IMR-90 (cell line): ENCODE measurements around the gene HS6ST2. TPM values are rescaled to one million over a fixed set of nuclear protein-coding genes. Genes with fewer than 3 reads are reported as not detected.

ENCODE experiments used
- ATAC-seq: fragments of 200-7000 bp; cut with Tn5 transposase; 2 replicates; pipeline ENCODE4 v1.9.1; 2020; ENCODE audit warnings: low read depth, mild to moderate bottlenecking, moderate library complexity
- BruUV-seq: library from RNA; stranded (reverse); fragments of 400-500 nt; replicated peaks from 2 replicates; lab custom pipeline; 2021; lab: Mats Ljungman, UMichigan
- CTCF ChIA-PET: fragments of 300-600 bp; formaldehyde crosslinking; extraction: SDS; loops from one replicate; lab custom pipeline; 2021; ENCODE audit warnings: antibody characterized with exemption; lab: Yijun Ruan, JAX
- POLR2A ChIA-PET: fragments of 300-600 bp; sonication (Branson Sonifier 250); formaldehyde crosslinking; loops from one replicate; lab custom pipeline; 2022; ENCODE audit warnings: antibody characterized with exemption; ENCODE audit not compliant: unreplicated experiment; lab: Charles Lee
- DNase-seq: peaks from one replicate; pipeline ENCODE4 v3.0.0; 2013
- H2AFZ ChIP-seq: replicated peaks from 2 replicates; pipeline ENCODE3; 2013; ENCODE audit warnings: low read length, mild to moderate bottlenecking; ENCODE audit not compliant: poor library complexity
- H2AK5ac ChIP-seq: 2 replicates; pipeline ENCODE4 v1.6.1; 2013; ENCODE audit warnings: low read depth, low read length, inconsistent platforms
- H2AK9ac ChIP-seq: replicated peaks from 2 replicates; pipeline ENCODE3; 2013; ENCODE audit warnings: mild to moderate bottlenecking, low read depth, low read length, moderate library complexity; ENCODE audit not compliant: poor library complexity
- H2BK120ac ChIP-seq: 2 replicates; pipeline ENCODE4 v1.6.1; 2013; ENCODE audit warnings: low read depth, low read length, inconsistent platforms
- H2BK15ac ChIP-seq: 3 replicates; pipeline ENCODE4 v1.6.1; 2013; ENCODE audit warnings: low read depth, low read length, inconsistent platforms
- H2BK20ac ChIP-seq: 2 replicates; pipeline ENCODE4 v1.6.1; 2013; ENCODE audit warnings: low read depth, mild to moderate bottlenecking, inconsistent platforms, low read length, moderate library complexity
- H2BK5ac ChIP-seq: 2 replicates; pipeline ENCODE4 v1.6.1; 2013; ENCODE audit warnings: mild to moderate bottlenecking, low read depth, low read length, inconsistent platforms; ENCODE audit not compliant: poor library complexity, severe bottlenecking
- H3K14ac ChIP-seq: replicated peaks from 2 replicates; pipeline ENCODE4 v1.6.1; 2013; ENCODE audit warnings: low read depth, low read length, inconsistent platforms
- H3K18ac ChIP-seq: 2 replicates; pipeline ENCODE4 v1.6.1; 2013; ENCODE audit warnings: low read depth, low read length, control low read depth
- H3K23ac ChIP-seq: 2 replicates; pipeline ENCODE4 v1.6.1; 2013; ENCODE audit warnings: low read depth, low read length, inconsistent platforms
- H3K27ac ChIP-seq: 2 replicates; pipeline ENCODE4 v1.5.1; 2013; ENCODE audit warnings: mild to moderate bottlenecking, control low read depth, low read length; ENCODE audit not compliant: insufficient read depth
- H3K27me3 ChIP-seq: 2 replicates; pipeline ENCODE4 v1.6.1; 2013; ENCODE audit warnings: low read length; ENCODE audit not compliant: control insufficient read depth, insufficient read depth
- H3K36me3 ChIP-seq: 2 replicates; pipeline ENCODE4 v1.6.1; 2013; ENCODE audit warnings: low read length, mixed read lengths; ENCODE audit not compliant: control insufficient read depth, insufficient read depth
- H3K4ac ChIP-seq: 2 replicates; pipeline ENCODE4 v1.6.1; 2013; ENCODE audit warnings: low read depth, low read length, inconsistent platforms
- H3K4me1 ChIP-seq: 2 replicates; pipeline ENCODE4 v1.6.1; 2013; ENCODE audit warnings: low read length, mixed read lengths; ENCODE audit not compliant: control insufficient read depth, insufficient read depth
- H3K4me2 ChIP-seq: 2 replicates; pipeline ENCODE4 v1.6.1; 2013; ENCODE audit warnings: low read depth, mild to moderate bottlenecking, control low read depth, low read length, moderate library complexity
- H3K4me3 ChIP-seq: 2 replicates; pipeline ENCODE4 v1.5.1; 2013; ENCODE audit warnings: low read depth, mild to moderate bottlenecking, control low read depth, low read length, moderate library complexity; ENCODE audit not compliant: insufficient read depth
- H3K56ac ChIP-seq: 2 replicates; pipeline ENCODE4 v1.6.1; 2013; ENCODE audit warnings: low read length, inconsistent platforms; ENCODE audit not compliant: insufficient read depth; ENCODE audit errors: extremely low read depth
- H3K79me1 ChIP-seq, 2 experiments: 2 replicates each; pipeline ENCODE4 v1.6.1; 2013; ENCODE audit warnings: low read length in 2 of 2, inconsistent platforms in 1 of 2, low read depth in 1 of 2
- H3K9ac ChIP-seq: 2 replicates; pipeline ENCODE4 v1.6.1; 2013; ENCODE audit warnings: low read depth, low read length, control low read depth
- H3K9me1 ChIP-seq: 2 replicates; pipeline ENCODE4 v1.6.1; 2013; ENCODE audit warnings: low read length, inconsistent platforms; ENCODE audit not compliant: insufficient read depth
- H3K9me3 ChIP-seq: 2 replicates; pipeline ENCODE4 v1.6.1; 2013; ENCODE audit warnings: low read length; ENCODE audit not compliant: control insufficient read depth, insufficient read depth
- H4K20me1 ChIP-seq: 2 replicates; pipeline ENCODE4 v1.6.1; 2013; ENCODE audit warnings: low read length, inconsistent platforms; ENCODE audit not compliant: insufficient read depth
- H4K5ac ChIP-seq: 2 replicates; pipeline ENCODE4 v1.6.1; 2013; ENCODE audit warnings: mild to moderate bottlenecking, low read depth, low read length, control low read depth
- H4K8ac ChIP-seq, 2 experiments: 2 replicates each; pipeline ENCODE4 v1.6.1; 2013; ENCODE audit warnings: low read depth in 2 of 2, low read length in 2 of 2, control low read depth in 1 of 2, inconsistent platforms in 1 of 2
- H4K91ac ChIP-seq: 2 replicates; pipeline ENCODE4 v1.6.1; 2013; ENCODE audit warnings: low read depth, low read length, inconsistent platforms; ENCODE audit not compliant: insufficient read depth
- BHLHE40 ChIP-seq: fragments of 150-350 bp; IDR thresholded peaks from 2 replicates; pipeline ENCODE4 v1.6.1; 2016; ENCODE audit warnings: mild to moderate bottlenecking, low read depth, low read length
- CEBPB ChIP-seq: IDR thresholded peaks from 2 replicates; pipeline ENCODE4 v1.6.1; 2012; ENCODE audit warnings: low read depth, low read length, improper control_type of control experiment
- CHD1 ChIP-seq: IDR thresholded peaks from 2 replicates; pipeline ENCODE4 v1.6.1; 2012; ENCODE audit warnings: low read depth, low read length, improper control_type of control experiment
- FOS ChIP-seq: fragments of 150-350 bp; IDR thresholded peaks from 2 replicates; pipeline ENCODE4 v1.6.1; 2016; ENCODE audit warnings: low read depth, low read length
- MAFK ChIP-seq: IDR thresholded peaks from 2 replicates; pipeline ENCODE4 v1.6.1; 2012; ENCODE audit warnings: low read depth, low read length, improper control_type of control experiment
- MAZ ChIP-seq: IDR thresholded peaks from 2 replicates; pipeline ENCODE4 v1.6.1; 2012; ENCODE audit warnings: low read depth, mild to moderate bottlenecking, low read length, improper control_type of control experiment, moderate library complexity, borderline replicate concordance
- NFE2L2 ChIP-seq: fragments of 150-350 bp; IDR thresholded peaks from 2 replicates; pipeline ENCODE4 v1.6.1; 2016; ENCODE audit warnings: low read depth, mild to moderate bottlenecking, low read length
- RAD21 ChIP-seq: IDR thresholded peaks from 2 replicates; pipeline ENCODE4 v1.6.1; 2012; ENCODE audit warnings: low read length, improper control_type of control experiment
- RCOR1 ChIP-seq: IDR thresholded peaks from 2 replicates; pipeline ENCODE4 v1.6.1; 2012; ENCODE audit warnings: mild to moderate bottlenecking, low read length, improper control_type of control experiment; ENCODE audit not compliant: insufficient replicate concordance
- RFX5 ChIP-seq: IDR thresholded peaks from 2 replicates; pipeline ENCODE4 v1.8.0; 2012; ENCODE audit warnings: low read depth, mild to moderate bottlenecking, low read length, moderate library complexity
- SMC3 ChIP-seq: fragments of 150-350 bp; IDR thresholded peaks from 2 replicates; pipeline ENCODE4 v1.6.1; 2016; ENCODE audit warnings: low read depth, mild to moderate bottlenecking, antibody characterized with exemption, low read length, moderate library complexity
- WGBS, 2 experiments: methylation state at CpG; one replicate each; pipeline versions ENCODE4 v1.1.5 to v1.1.7; 2013; ENCODE audit warnings: missing lambda C conversion rate in 2 of 2; ENCODE audit not compliant: insufficient read length in 1 of 2; ENCODE audit errors: extremely low coverage in 2 of 2; 5-methylcytosine and 5-hydroxymethylcytosine counted together
- dilution Hi-C: fragments of 300-500 bp; cut with HindIII; formaldehyde crosslinking; loops from one replicate; pipeline ENCODE4 v1.14.3; 2018; ENCODE audit warnings: low sequenced_read_pairs; ENCODE audit not compliant: unreplicated experiment
- in situ Hi-C: fragments of 300-500 bp; cut with MboI; formaldehyde crosslinking; loops from 3 replicates; pipeline ENCODE4 v1.14.3; 2019; ENCODE audit warnings: low sequenced_read_pairs, inconsistent platforms, mixed read lengths
- intact Hi-C: fragments of 100-400 bp; cut with micrococcal nuclease; formaldehyde crosslinking; loops from 2 replicates; pipeline ENCODE4 v1.10.0; 2022
- polyA plus RNA-seq, 3 experiments: library from polyadenylated mRNA; depleted of rRNA; stranded (reverse); fragments of >200 nt; gene quantifications; 2 replicates each; pipeline ENCODE4 v1.2.3, GENCODE V29; 2012; ENCODE audit warnings: low replicate concordance in 1 of 3
- total RNA-seq: library from RNA; depleted of rRNA; stranded (reverse); fragments of >200 nt; gene quantifications from 2 replicates; pipeline ENCODE4 v1.2.3, GENCODE V29; 2012
- TF ChIP-seq, protein P1 (sequence below): fragments of 150-350 bp; IDR thresholded peaks from 2 replicates; pipeline ENCODE4 v1.6.1; 2017; ENCODE audit warnings: mild to moderate bottlenecking, antibody characterized with exemption, low read length, low read depth
- TF ChIP-seq, protein P2 (sequence below): fragments of 150-350 bp; IDR thresholded peaks from 2 replicates; pipeline ENCODE4 v1.6.1; 2016; ENCODE audit warnings: low read depth, mild to moderate bottlenecking, low read length, moderate library complexity, borderline replicate concordance
- TF ChIP-seq, protein P3 (sequence below): conservative IDR thresholded peaks from 2 replicates; pipeline ENCODE4 v1.5.1; 2012; ENCODE audit warnings: mild to moderate bottlenecking, low read depth, low read length, improper control_type of control experiment

HS6ST2 gene
- total and polyA plus RNA-seq, 2 of the 4 experiments (the other 2 are of a cell fraction), result not detected

DNA sequence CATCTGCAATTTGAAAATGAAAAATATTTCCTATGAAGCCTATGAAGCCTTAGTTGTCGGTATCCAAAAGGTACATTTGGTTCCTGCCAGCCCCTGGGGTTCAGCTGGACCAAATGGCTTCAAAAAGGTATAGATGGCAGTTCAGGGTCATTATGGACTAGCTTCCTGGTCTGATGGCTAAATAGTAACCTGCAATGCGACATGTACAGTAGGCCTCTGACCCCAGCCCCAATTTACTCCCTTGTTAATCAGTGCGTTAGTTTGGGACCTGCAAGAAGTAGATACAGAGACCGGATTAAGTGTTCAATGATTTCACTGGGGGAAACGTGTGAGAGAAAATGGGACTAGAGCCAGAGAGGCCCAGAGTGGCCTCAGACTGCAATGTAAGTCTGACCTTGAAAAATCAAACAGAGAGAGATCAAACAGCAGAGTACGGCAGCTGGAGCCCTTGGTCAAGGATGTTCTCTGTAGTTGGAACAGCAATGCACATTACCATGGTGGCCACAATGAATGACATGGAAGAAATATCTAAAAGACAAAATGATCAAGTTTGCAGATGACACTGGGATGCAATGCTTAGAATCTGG, 354.6 kb downstream of the HS6ST2 start:
- H3K9me1 ChIP-seq, result no peaks in the 10 kb centered on the region
- TF ChIP-seq SMC3 (no peak), RCOR1 (no peak), CHD1 (no peak), RFX5 (no peak), RAD21 (no peak), BHLHE40 (no peak), MAFK (no peak), MAZ (no peak), CEBPB (no peak), FOS (no peak), NFE2L2 (no peak)
- TF ChIP-seq, protein P1, sequence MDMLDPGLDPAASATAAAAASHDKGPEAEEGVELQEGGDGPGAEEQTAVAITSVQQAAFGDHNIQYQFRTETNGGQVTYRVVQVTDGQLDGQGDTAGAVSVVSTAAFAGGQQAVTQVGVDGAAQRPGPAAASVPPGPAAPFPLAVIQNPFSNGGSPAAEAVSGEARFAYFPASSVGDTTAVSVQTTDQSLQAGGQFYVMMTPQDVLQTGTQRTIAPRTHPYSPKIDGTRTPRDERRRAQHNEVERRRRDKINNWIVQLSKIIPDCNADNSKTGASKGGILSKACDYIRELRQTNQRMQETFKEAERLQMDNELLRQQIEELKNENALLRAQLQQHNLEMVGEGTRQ, result no peak
- TF ChIP-seq, protein P2, sequence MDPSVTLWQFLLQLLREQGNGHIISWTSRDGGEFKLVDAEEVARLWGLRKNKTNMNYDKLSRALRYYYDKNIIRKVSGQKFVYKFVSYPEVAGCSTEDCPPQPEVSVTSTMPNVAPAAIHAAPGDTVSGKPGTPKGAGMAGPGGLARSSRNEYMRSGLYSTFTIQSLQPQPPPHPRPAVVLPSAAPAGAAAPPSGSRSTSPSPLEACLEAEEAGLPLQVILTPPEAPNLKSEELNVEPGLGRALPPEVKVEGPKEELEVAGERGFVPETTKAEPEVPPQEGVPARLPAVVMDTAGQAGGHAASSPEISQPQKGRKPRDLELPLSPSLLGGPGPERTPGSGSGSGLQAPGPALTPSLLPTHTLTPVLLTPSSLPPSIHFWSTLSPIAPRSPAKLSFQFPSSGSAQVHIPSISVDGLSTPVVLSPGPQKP, result no peak
- TF ChIP-seq, protein P3, sequence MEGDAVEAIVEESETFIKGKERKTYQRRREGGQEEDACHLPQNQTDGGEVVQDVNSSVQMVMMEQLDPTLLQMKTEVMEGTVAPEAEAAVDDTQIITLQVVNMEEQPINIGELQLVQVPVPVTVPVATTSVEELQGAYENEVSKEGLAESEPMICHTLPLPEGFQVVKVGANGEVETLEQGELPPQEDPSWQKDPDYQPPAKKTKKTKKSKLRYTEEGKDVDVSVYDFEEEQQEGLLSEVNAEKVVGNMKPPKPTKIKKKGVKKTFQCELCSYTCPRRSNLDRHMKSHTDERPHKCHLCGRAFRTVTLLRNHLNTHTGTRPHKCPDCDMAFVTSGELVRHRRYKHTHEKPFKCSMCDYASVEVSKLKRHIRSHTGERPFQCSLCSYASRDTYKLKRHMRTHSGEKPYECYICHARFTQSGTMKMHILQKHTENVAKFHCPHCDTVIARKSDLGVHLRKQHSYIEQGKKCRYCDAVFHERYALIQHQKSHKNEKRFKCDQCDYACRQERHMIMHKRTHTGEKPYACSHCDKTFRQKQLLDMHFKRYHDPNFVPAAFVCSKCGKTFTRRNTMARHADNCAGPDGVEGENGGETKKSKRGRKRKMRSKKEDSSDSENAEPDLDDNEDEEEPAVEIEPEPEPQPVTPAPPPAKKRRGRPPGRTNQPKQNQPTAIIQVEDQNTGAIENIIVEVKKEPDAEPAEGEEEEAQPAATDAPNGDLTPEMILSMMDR, result no peak
- H4K5ac ChIP-seq, result no peak overlapping the region
- H3K9ac ChIP-seq, result no peak overlapping the region
- no peak overlapping the region for H2BK120ac ChIP-seq
- H2AFZ ChIP-seq, result no peak overlapping the region
- no peaks in the 10 kb centered on the region for H3K4me1 ChIP-seq
- DNase-seq, result no peak
- H3K27me3 ChIP-seq, result peaks cover 10% of the 10 kb centered on the region
- H4K91ac ChIP-seq, result no peak overlapping the region
- CTCF ChIA-PET, result no interaction called here
- no peak overlapping the region for H2BK5ac ChIP-seq
- H3K14ac ChIP-seq, result no peak overlapping the region
- no TSS peak for BruUV-seq
- no peak overlapping the region for H2BK20ac ChIP-seq
- H3K4me3 ChIP-seq, result no peak overlapping the region
- intact Hi-C loops, result no loop called here
- no peaks in the 10 kb centered on the region for H3K79me1 ChIP-seq
- H4K8ac ChIP-seq, result no peak overlapping the region
- H3K56ac ChIP-seq, result no peak overlapping the region
- H2AK9ac ChIP-seq, result no peak overlapping the region
- in situ Hi-C loops, result no loop called here
- no peak overlapping the region for H3K27ac ChIP-seq
- H3K4me2 ChIP-seq, result no peak overlapping the region
- H3K18ac ChIP-seq, result no peak overlapping the region
- no peaks in the 10 kb centered on the region for H4K20me1 ChIP-seq
- H3K9me3 ChIP-seq, result no peaks in the 10 kb centered on the region
- no peak overlapping the region for H3K4ac ChIP-seq
- H2AK5ac ChIP-seq, result no peak overlapping the region
- ATAC-seq, result no peak
- no peaks in the 10 kb centered on the region for H3K36me3 ChIP-seq
- dilution Hi-C loops, result no loop called here
- WGBS, 2 experiments, result 37% methylated on average over 2 of the region's 6 CpGs; no CpG with 5 or more reads in 1 of the 2 experiments
- POLR2A ChIA-PET, result interaction anchor here (0.5 kb wide), 1 partner anchor 19 kb away, joined by 4 read pairs; no protein-coding TSS in a partner anchor
- no peak overlapping the region for H3K23ac ChIP-seq
- no peak overlapping the region for H2BK15ac ChIP-seq
